ENCODE measurements around the gene DYNC2LI1.

The DYNC2LI1 gene

GRCh38 chr2:43791035-43791765, 17.4 kb downstream of the DYNC2LI1 start:
- Histone ChIP-seq H3K9me3 (ENCODE audit: control insufficient read depth, low read length) (no peaks in the 10 kb centered on the region), H3K4me3 (ENCODE audit: extremely low read depth, insufficient read depth, low read length, poor library complexity, severe bottlenecking) (no peak overlapping the region), H3K27ac (ENCODE audit: low read depth, low read length, severe bottlenecking) (no peak overlapping the region), H3K4me1 (ENCODE audit: control insufficient read depth, insufficient read depth, low read length, poor library complexity, severe bottlenecking) (no peaks in the 10 kb centered on the region), H3K36me3 (ENCODE audit: control insufficient read depth, insufficient read depth, low read length) (no peaks in the 10 kb centered on the region)
- 100% methylated on average over 1 of the region's 2 CpGs; no CpG with 5 or more reads in 1 of the 2 experiments for WGBS, 2 experiments (ENCODE audit: insufficient coverage in 2 of 2)

- Histone ChIP-seq H3K36me3 (ENCODE audit: control insufficient read depth, insufficient read depth, low read length) (no peaks in the 10 kb centered on the region), H3K27ac (ENCODE audit: low read depth, low read length, severe bottlenecking) (no peak overlapping the region), H3K4me1 (ENCODE audit: control insufficient read depth, insufficient read depth, low read length, poor library complexity, severe bottlenecking) (no peaks in the 10 kb centered on the region), H3K9me3 (ENCODE audit: control insufficient read depth, low read length) (no peaks in the 10 kb centered on the region), H3K4me3 (ENCODE audit: extremely low read depth, insufficient read depth, low read length, poor library complexity, severe bottlenecking) (no peak overlapping the region)
- no CpG with 5 or more reads among the region's 3 CpGs for WGBS, 2 experiments (ENCODE audit: insufficient coverage in 2 of 2)
Measured at GRCh38 chr2:43792653-43793052, 18.8 kb downstream of the DYNC2LI1 start.

- Histone ChIP-seq H3K36me3 (ENCODE audit: control insufficient read depth, insufficient read depth, low read length) (no peaks in the 10 kb centered on the region), H3K4me3 (ENCODE audit: extremely low read depth, insufficient read depth, low read length, poor library complexity, severe bottlenecking) (no peak overlapping the region), H3K4me1 (ENCODE audit: control insufficient read depth, insufficient read depth, low read length, poor library complexity, severe bottlenecking) (no peaks in the 10 kb centered on the region), H3K9me3 (ENCODE audit: control insufficient read depth, low read length) (no peaks in the 10 kb centered on the region), H3K27ac (ENCODE audit: low read depth, low read length, severe bottlenecking) (no peak overlapping the region)
- 100% methylated on average over 2 to 3 of the region's 9 CpGs for WGBS, 2 experiments (ENCODE audit: insufficient coverage in 2 of 2)
Measured at GRCh38 chr2:43794956-43795355, 21.1 kb downstream of the DYNC2LI1 start.

- no CpG with 5 or more reads among the region's 1 CpG for WGBS, 2 experiments (ENCODE audit: insufficient coverage in 2 of 2)
- no peak overlapping the region for H3K27ac ChIP-seq (ENCODE audit: low read depth, low read length, severe bottlenecking)
- no peaks in the 10 kb centered on the region for H3K4me1 ChIP-seq (ENCODE audit: control insufficient read depth, insufficient read depth, low read length, poor library complexity, severe bottlenecking)
- no peaks in the 10 kb centered on the region for H3K36me3 ChIP-seq (ENCODE audit: control insufficient read depth, insufficient read depth, low read length)
- no peaks in the 10 kb centered on the region for H3K9me3 ChIP-seq (ENCODE audit: control insufficient read depth, low read length)
- no peak overlapping the region for H3K4me3 ChIP-seq (ENCODE audit: extremely low read depth, insufficient read depth, low read length, poor library complexity, severe bottlenecking)
Measured at GRCh38 chr2:43796206-43796605, 22.4 kb downstream of the DYNC2LI1 start.

- 51 to 77% methylated on average over 2 to 4 of the region's 4 CpGs for WGBS, 2 experiments (ENCODE audit: insufficient coverage in 2 of 2)
- no peaks in the 10 kb centered on the region for H3K36me3 ChIP-seq (ENCODE audit: control insufficient read depth, insufficient read depth, low read length)
- no peak overlapping the region for H3K27ac ChIP-seq (ENCODE audit: low read depth, low read length, severe bottlenecking)
- H3K4me3 ChIP-seq (ENCODE audit: extremely low read depth, insufficient read depth, low read length, poor library complexity, severe bottlenecking) = no peak overlapping the region
- H3K4me1 ChIP-seq (ENCODE audit: control insufficient read depth, insufficient read depth, low read length, poor library complexity, severe bottlenecking) = no peaks in the 10 kb centered on the region
- H3K9me3 ChIP-seq (ENCODE audit: control insufficient read depth, low read length) = no peaks in the 10 kb centered on the region
Measured at GRCh38 chr2:43798300-43798699, 24.5 kb downstream of the DYNC2LI1 start.

- Histone ChIP-seq H3K4me3 (ENCODE audit: extremely low read depth, insufficient read depth, low read length, poor library complexity, severe bottlenecking) (no peak overlapping the region), H3K4me1 (ENCODE audit: control insufficient read depth, insufficient read depth, low read length, poor library complexity, severe bottlenecking) (no peaks in the 10 kb centered on the region)
Measured at GRCh38 chr2:43800894-43801293, 27.1 kb downstream of the DYNC2LI1 start.

GRCh38 chr2:43802135-43802534, 28.3 kb downstream of the DYNC2LI1 start:
- no peaks in the 10 kb centered on the region for H3K4me1 ChIP-seq (ENCODE audit: control insufficient read depth, insufficient read depth, low read length, poor library complexity, severe bottlenecking)
- H3K36me3 ChIP-seq (ENCODE audit: control insufficient read depth, insufficient read depth, low read length) = no peaks in the 10 kb centered on the region
- H3K4me3 ChIP-seq (ENCODE audit: extremely low read depth, insufficient read depth, low read length, poor library complexity, severe bottlenecking) = no peak overlapping the region
- no CpG with 5 or more reads among the region's 2 CpGs for WGBS, 2 experiments (ENCODE audit: insufficient coverage in 2 of 2)
- H3K9me3 ChIP-seq (ENCODE audit: control insufficient read depth, low read length) = no peaks in the 10 kb centered on the region
- no peak overlapping the region for H3K27ac ChIP-seq (ENCODE audit: low read depth, low read length, severe bottlenecking)

More at GRCh38 chr2:43800894-43801293, 27.1 kb downstream of the DYNC2LI1 start:
- no peaks in the 10 kb centered on the region for H3K36me3 ChIP-seq (ENCODE audit: control insufficient read depth, insufficient read depth, low read length)
- no peak overlapping the region for H3K27ac ChIP-seq (ENCODE audit: low read depth, low read length, severe bottlenecking)
- H3K9me3 ChIP-seq (ENCODE audit: control insufficient read depth, low read length) = no peaks in the 10 kb centered on the region

- no CpG with 5 or more reads among the region's 1 CpG for WGBS, 2 experiments (ENCODE audit: insufficient coverage in 2 of 2)
- no peaks in the 10 kb centered on the region for H3K36me3 ChIP-seq (ENCODE audit: control insufficient read depth, insufficient read depth, low read length)
- H3K9me3 ChIP-seq (ENCODE audit: control insufficient read depth, low read length) = no peaks in the 10 kb centered on the region
- H3K4me1 ChIP-seq (ENCODE audit: control insufficient read depth, insufficient read depth, low read length, poor library complexity, severe bottlenecking) = no peaks in the 10 kb centered on the region
- no peak overlapping the region for H3K4me3 ChIP-seq (ENCODE audit: extremely low read depth, insufficient read depth, low read length, poor library complexity, severe bottlenecking)
- no peak overlapping the region for H3K27ac ChIP-seq (ENCODE audit: low read depth, low read length, severe bottlenecking)
Measured at GRCh38 chr2:43803113-43803512, 29.3 kb downstream of the DYNC2LI1 start.

GRCh38 chr2:43806719-43807031, 32.8 kb downstream of the DYNC2LI1 start:
- H3K4me1 ChIP-seq (ENCODE audit: control insufficient read depth, insufficient read depth, low read length, poor library complexity, severe bottlenecking) = no peaks in the 10 kb centered on the region
- H3K36me3 ChIP-seq (ENCODE audit: control insufficient read depth, insufficient read depth, low read length) = no peaks in the 10 kb centered on the region
- no peak overlapping the region for H3K27ac ChIP-seq (ENCODE audit: low read depth, low read length, severe bottlenecking)
- 100% methylated on average over 1 of the region's 2 CpGs; no CpG with 5 or more reads in 1 of the 2 experiments for WGBS, 2 experiments (ENCODE audit: insufficient coverage in 2 of 2)
- H3K4me3 ChIP-seq (ENCODE audit: extremely low read depth, insufficient read depth, low read length, poor library complexity, severe bottlenecking) = no peak overlapping the region
- no peaks in the 10 kb centered on the region for H3K9me3 ChIP-seq (ENCODE audit: control insufficient read depth, low read length)

- no peaks in the 10 kb centered on the region for H3K36me3 ChIP-seq (ENCODE audit: control insufficient read depth, insufficient read depth, low read length)
- H3K9me3 ChIP-seq (ENCODE audit: control insufficient read depth, low read length) = no peaks in the 10 kb centered on the region
- no peak overlapping the region for H3K27ac ChIP-seq (ENCODE audit: low read depth, low read length, severe bottlenecking)
- H3K4me3 ChIP-seq (ENCODE audit: extremely low read depth, insufficient read depth, low read length, poor library complexity, severe bottlenecking) = no peak overlapping the region
- H3K4me1 ChIP-seq (ENCODE audit: control insufficient read depth, insufficient read depth, low read length, poor library complexity, severe bottlenecking) = no peaks in the 10 kb centered on the region
- 90 to 100% methylated on average over 1 to 2 of the region's 2 CpGs for WGBS, 2 experiments (ENCODE audit: insufficient coverage in 2 of 2)
Measured at GRCh38 chr2:43810452-43810851, 36.6 kb downstream of the DYNC2LI1 start.

- no peak overlapping the region for H3K4me3 ChIP-seq (ENCODE audit: extremely low read depth, insufficient read depth, low read length, poor library complexity, severe bottlenecking)
- no CpG with 5 or more reads among the region's 1 CpG for WGBS, 2 experiments (ENCODE audit: insufficient coverage in 2 of 2)
Measured at GRCh38 chr2:43810888-43811287, 37.0 kb downstream of the DYNC2LI1 start.

More at GRCh38 chr2:43810888-43811287, 37.0 kb downstream of the DYNC2LI1 start:
- H3K36me3 ChIP-seq (ENCODE audit: control insufficient read depth, insufficient read depth, low read length) = no peaks in the 10 kb centered on the region
- H3K27ac ChIP-seq (ENCODE audit: low read depth, low read length, severe bottlenecking) = no peak overlapping the region
- H3K9me3 ChIP-seq (ENCODE audit: control insufficient read depth, low read length) = no peaks in the 10 kb centered on the region
- H3K4me1 ChIP-seq (ENCODE audit: control insufficient read depth, insufficient read depth, low read length, poor library complexity, severe bottlenecking) = no peaks in the 10 kb centered on the region
